Upper lobe of left lung (tissue), 6 donors: ENCODE data around the gene RAB11FIP2. TPM values are rescaled to one million over a fixed set of nuclear protein-coding genes. Genes with fewer than 3 reads are reported as not detected.
A peak's percentile ranks its signal among the peaks of the same experiment; 100 is the strongest.

ENCODE experiments used
- ATAC-seq, 2 donors: fragments of 200-7000 bp; cut with Tn5 transposase; one replicate each; pipeline ENCODE4 v1.9.1; 2022; ENCODE audit warnings: mild to moderate bottlenecking in 2 of 2, moderate library complexity in 2 of 2; ENCODE audit not compliant: low FRiP score in 2 of 2
- DNase-seq, 2 donors: peaks; one replicate each; pipeline ENCODE4 v3.0.0-alpha.2; 2019 to 2020
- H3K27ac ChIP-seq, 4 donors: fragments of 200-600 bp; sonication (generic); one replicate each; pipeline ENCODE4 v1.5.1; 2016 to 2019
- H3K27me3 ChIP-seq, 4 donors: fragments of 200-600 bp; sonication (generic); one replicate each; pipeline ENCODE4 v1.5.1; 2017 to 2019
- H3K36me3 ChIP-seq, 4 donors: fragments of 200-600 bp; sonication (generic); one replicate each; pipeline ENCODE4 v1.5.1; 2016 to 2019
- H3K4me1 ChIP-seq, 4 donors: fragments of 200-600 bp; sonication (generic); one replicate each; pipeline ENCODE4 v1.5.1; 2018 to 2019
- H3K4me3 ChIP-seq, 4 donors: fragments of 200-600 bp; sonication (generic); one replicate each; pipeline ENCODE4 v1.5.1; 2017 to 2019; ENCODE audit warnings: mild to moderate bottlenecking in 2 of 4, moderate library complexity in 1 of 4
- H3K9me3 ChIP-seq, 4 donors: fragments of 200-600 bp; sonication (generic); one replicate each; pipeline ENCODE4 v1.5.1; 2018 to 2019
- CTCF ChIP-seq, 6 experiments: fragments of 450-650 bp in 4 of 6; fragments of 200-600 bp in 2 of 6; sonication (generic) in 2 of 6; IDR thresholded peaks; one replicate each; pipeline ENCODE4 v1.5.1; 2016 to 2019; ENCODE audit warnings: antibody characterized with exemption in 6 of 6
- EP300 ChIP-seq, 4 donors: sonication (generic); formaldehyde crosslinking; IDR thresholded peaks; one replicate each; pipeline ENCODE4 v1.5.1; 2017; ENCODE audit warnings: antibody characterized with exemption in 4 of 4, control low read depth in 2 of 4
- POLR2A ChIP-seq, 4 donors: fragments of 450-650 bp; IDR thresholded peaks; one replicate each; pipeline ENCODE4 v1.5.1; 2016 to 2017; ENCODE audit warnings: antibody characterized with exemption in 4 of 4, mild to moderate bottlenecking in 2 of 4
- POLR2AphosphoS5 ChIP-seq, 2 donors: sonication (generic); formaldehyde crosslinking; IDR thresholded peaks; one replicate each; pipeline ENCODE4 v1.5.1; 2017; ENCODE audit warnings: antibody characterized with exemption in 2 of 2
- WGBS, 2 donors: methylation state at CpG; one replicate each; pipeline ENCODE4 v1.1.5; 2017 to 2018; 5-methylcytosine and 5-hydroxymethylcytosine counted together
- total RNA-seq, 6 donors: library from RNA; depleted of rRNA in 4 of 6; stranded (reverse); fragments of >200 nt in 4 of 6; gene quantifications; one replicate each; pipeline versions ENCODE4 v1.1.0 to v1.2.1, GENCODE V29; 2016 to 2021
- donor health status: DM: no; HTN: no; CAD: no; lungs with moderate emphysema.
- donor health status: DM: no; HTN: yes; CAD: no; lungs with severe emphysema.

The RAB11FIP2 gene
- total RNA-seq, 6 donors from 2014 or later, result 12.9 to 66.4 (median 31.0) TPM

GRCh38 chr10:117987244-117987909 lies 59.4 kb downstream of the RAB11FIP2 start:
- H3K4me3 ChIP-seq, result no peak overlapping the region
- no peaks in the 10 kb centered on the region for H3K27me3 ChIP-seq
- TF ChIP-seq POLR2A (IDR thresholded peaks at IDR 0.05) (no peak), CTCF (IDR thresholded peaks at IDR 0.05) (no peak), EP300 (IDR thresholded peaks at IDR 0.05) (no peak), POLR2AphosphoS5 (IDR thresholded peaks at IDR 0.05) (no peak)
- H3K9me3 ChIP-seq, result peaks cover 0 to 4% (median 1%) of the 10 kb centered on the region in 4 donors
- ATAC-seq (no peak), DNase-seq (no peak)
- no peaks in the 10 kb centered on the region for H3K36me3 ChIP-seq
- H3K4me1 ChIP-seq, result no peaks in the 10 kb centered on the region
- H3K27ac ChIP-seq, result no peak overlapping the region

GRCh38 chr10:117983961-117984360 lies 62.8 kb downstream of the RAB11FIP2 start:
- DNase-seq (no peak), ATAC-seq (no peak)
- Histone ChIP-seq H3K4me1 (no peaks in the 10 kb centered on the region), H3K4me3 (no peak overlapping the region), H3K9me3 (peaks cover 0 to 4% (median 1%) of the 10 kb centered on the region in 4 donors), H3K36me3 (no peaks in the 10 kb centered on the region), H3K27ac (no peak overlapping the region), H3K27me3 (no peaks in the 10 kb centered on the region)
- 94 to 96% methylated on average over 2 of the region's 2 CpGs for WGBS, 2 donors
- TF ChIP-seq EP300 (IDR thresholded peaks at IDR 0.05), result no peak

- 84 to 87% methylated on average over 4 of the region's 4 CpGs for whole genome bisulfite sequencing, 2 donors
- no peak for ATAC-seq
- H3K27me3 ChIP-seq, result no peaks in the 10 kb centered on the region
Observed at GRCh38 chr10:117980755-117981702, 65.7 kb downstream of the RAB11FIP2 start.

GRCh38 chr10:117980216-117980615 lies 66.5 kb downstream of the RAB11FIP2 start:
- no peak for DNase-seq
- no peaks in the 10 kb centered on the region for H3K4me1 ChIP-seq
- H3K36me3 ChIP-seq, result no peaks in the 10 kb centered on the region
- H3K9me3 ChIP-seq, result no peaks in the 10 kb centered on the region
- no peaks in the 10 kb centered on the region for H3K27me3 ChIP-seq
- 88 to 95% methylated on average over 2 of the region's 2 CpGs for WGBS, 2 donors
- ATAC-seq, result no peak
- H3K27ac ChIP-seq, result no peak overlapping the region
- no peak for TF ChIP-seq CTCF (IDR thresholded peaks at IDR 0.05)
- no peak overlapping the region for H3K4me3 ChIP-seq

More at GRCh38 chr10:117980755-117981702, 65.7 kb downstream of the RAB11FIP2 start:
- TF ChIP-seq POLR2A (IDR thresholded peaks at IDR 0.05) (no peak), EP300 (IDR thresholded peaks at IDR 0.05) (no peak), POLR2AphosphoS5 (IDR thresholded peaks at IDR 0.05) (no peak), CTCF (IDR thresholded peaks at IDR 0.05) (no peak)
- Histone ChIP-seq H3K36me3 (no peaks in the 10 kb centered on the region), H3K9me3 (no peaks in the 10 kb centered on the region), H3K27ac (no peak overlapping the region), H3K4me1 (no peaks in the 10 kb centered on the region), H3K4me3 (no peak overlapping the region)
- no peak for DNase-seq

DNA sequence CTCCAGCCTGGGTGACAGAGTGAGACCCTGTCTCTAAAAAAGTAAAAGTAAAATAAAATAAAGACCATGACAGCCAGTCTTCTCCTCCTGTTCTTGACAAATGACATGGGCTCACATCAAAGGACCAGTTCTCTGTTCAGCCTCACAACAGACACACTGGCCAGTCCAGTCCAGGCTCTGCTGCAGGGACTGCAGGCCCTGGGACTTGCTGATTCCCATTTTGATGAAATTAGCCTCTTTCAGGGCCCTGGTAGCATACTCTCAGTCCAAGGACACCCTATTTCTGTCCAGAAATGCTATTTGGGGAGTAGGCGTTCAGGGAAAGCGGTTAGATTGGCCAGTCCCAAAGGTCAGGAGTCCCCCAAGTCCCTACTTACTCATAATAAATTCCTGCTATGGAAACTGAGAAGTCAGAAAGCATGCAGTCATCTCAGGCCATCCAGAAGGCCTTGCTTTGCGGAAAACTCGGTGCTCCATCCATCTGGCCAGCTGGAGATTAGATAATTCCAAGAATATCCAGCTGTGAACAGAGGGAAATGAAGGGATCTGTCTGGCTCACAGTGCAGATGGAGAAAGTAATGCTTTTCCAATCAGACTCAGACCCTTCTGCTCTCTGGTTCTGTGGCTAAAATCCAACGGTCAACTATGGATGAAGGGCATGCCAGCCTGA lies 74.4 kb downstream of the RAB11FIP2 start:
- TF ChIP-seq POLR2AphosphoS5 (IDR thresholded peaks at IDR 0.05) (no peak), POLR2A (IDR thresholded peaks at IDR 0.05) (no peak), EP300 (IDR thresholded peaks at IDR 0.05) (no peak), CTCF (IDR thresholded peaks at IDR 0.05) (no peak)
- WGBS, 2 donors, result 75 to 78% methylated on average over 5 of the region's 5 CpGs
- Histone ChIP-seq H3K36me3 (no peaks in the 10 kb centered on the region), H3K27ac (no peak overlapping the region), H3K4me3 (no peak overlapping the region), H3K27me3 (no peaks in the 10 kb centered on the region), H3K9me3 (peaks cover 0 to 2% (median 0%) of the 10 kb centered on the region in 4 donors), H3K4me1 (no peaks in the 10 kb centered on the region)
- DNase-seq (no peak), ATAC-seq (peak in 1 of 2 donors; percentile 14)
